ENCODE measurements around the gene SEC14L1. TPM values are rescaled to one million over a fixed set of nuclear protein-coding genes. Genes with fewer than 3 reads are reported as not detected.

SEC14L1 gene
- total RNA-seq, 1 experiment from 2014 or later, result 50.6 TPM

DNA sequence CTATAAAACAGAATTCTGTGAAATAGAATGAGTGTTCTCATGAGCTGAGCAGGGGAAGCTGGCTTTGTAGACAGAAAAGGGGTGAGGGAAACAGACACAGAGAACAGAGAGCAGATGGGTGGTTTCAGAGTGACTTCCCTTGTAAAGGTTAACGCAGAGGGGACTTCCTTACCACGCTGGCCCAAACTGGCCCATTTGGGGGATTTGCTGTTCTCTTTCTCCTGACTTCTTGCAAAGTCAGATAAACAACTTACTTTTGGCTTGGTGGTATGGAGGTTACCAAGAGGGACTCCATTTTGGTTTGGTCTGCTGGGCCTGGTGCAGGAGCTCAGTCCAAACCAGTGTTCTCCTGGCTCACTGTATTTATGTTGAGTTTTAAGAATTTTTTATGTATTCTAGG, 48.4 kb downstream of the SEC14L1 start:
- H3K4me3 Mint-ChIP-seq (ENCODE audit: low read depth, unreplicated experiment), result no peak overlapping the region
- H3K27me3 Mint-ChIP-seq (ENCODE audit: unreplicated experiment), result no peaks in the 10 kb centered on the region
- BruUV-seq (replicated peaks), result no TSS peak
- TF ChIP-seq, protein P1, sequence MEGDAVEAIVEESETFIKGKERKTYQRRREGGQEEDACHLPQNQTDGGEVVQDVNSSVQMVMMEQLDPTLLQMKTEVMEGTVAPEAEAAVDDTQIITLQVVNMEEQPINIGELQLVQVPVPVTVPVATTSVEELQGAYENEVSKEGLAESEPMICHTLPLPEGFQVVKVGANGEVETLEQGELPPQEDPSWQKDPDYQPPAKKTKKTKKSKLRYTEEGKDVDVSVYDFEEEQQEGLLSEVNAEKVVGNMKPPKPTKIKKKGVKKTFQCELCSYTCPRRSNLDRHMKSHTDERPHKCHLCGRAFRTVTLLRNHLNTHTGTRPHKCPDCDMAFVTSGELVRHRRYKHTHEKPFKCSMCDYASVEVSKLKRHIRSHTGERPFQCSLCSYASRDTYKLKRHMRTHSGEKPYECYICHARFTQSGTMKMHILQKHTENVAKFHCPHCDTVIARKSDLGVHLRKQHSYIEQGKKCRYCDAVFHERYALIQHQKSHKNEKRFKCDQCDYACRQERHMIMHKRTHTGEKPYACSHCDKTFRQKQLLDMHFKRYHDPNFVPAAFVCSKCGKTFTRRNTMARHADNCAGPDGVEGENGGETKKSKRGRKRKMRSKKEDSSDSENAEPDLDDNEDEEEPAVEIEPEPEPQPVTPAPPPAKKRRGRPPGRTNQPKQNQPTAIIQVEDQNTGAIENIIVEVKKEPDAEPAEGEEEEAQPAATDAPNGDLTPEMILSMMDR (IDR thresholded peaks at IDR 0.05; ENCODE audit: unreplicated experiment), result no peak
- no peaks in the 10 kb centered on the region for H3K9me3 Mint-ChIP-seq (ENCODE audit: low read depth, unreplicated experiment)
- CTCF ChIA-PET, result no interaction called here
- no peak for DNase-seq
- no peaks in the 10 kb centered on the region for H3K4me1 Mint-ChIP-seq (ENCODE audit: low read depth, unreplicated experiment)
- H3K36me3 Mint-ChIP-seq (ENCODE audit: insufficient read depth, unreplicated experiment), result peaks cover 25% of the 10 kb centered on the region
- no peak overlapping the region for H3K27ac Mint-ChIP-seq (ENCODE audit: unreplicated experiment)
- intact Hi-C loops (cut with micrococcal nuclease; ENCODE audit: unreplicated experiment), result no loop called here

DNA sequence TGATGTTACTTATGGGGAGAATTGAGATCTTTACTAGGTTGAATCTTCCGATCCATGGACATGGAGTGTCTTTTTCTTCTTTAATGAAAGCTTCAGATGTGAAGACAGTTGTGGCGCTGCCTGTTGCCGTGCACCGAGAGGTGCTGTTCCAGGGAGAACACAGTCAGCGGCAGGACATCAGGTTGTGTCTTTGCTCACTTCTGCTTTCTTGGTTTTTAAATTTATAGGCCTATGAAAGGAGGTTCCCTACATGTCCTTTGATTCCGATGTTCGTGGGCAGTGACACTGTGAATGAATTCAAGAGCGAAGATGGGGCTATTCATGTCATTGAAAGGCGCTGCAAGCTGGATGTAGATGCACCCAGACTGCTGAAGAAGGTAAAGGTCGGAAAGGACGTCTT, 49.8 kb downstream of the SEC14L1 start:
- H3K4me1 Mint-ChIP-seq (ENCODE audit: low read depth, unreplicated experiment), result no peaks in the 10 kb centered on the region
- TF ChIP-seq, protein P1 (IDR thresholded peaks at IDR 0.05; ENCODE audit: unreplicated experiment), result no peak
- intact Hi-C loops (cut with micrococcal nuclease; ENCODE audit: unreplicated experiment), result no loop called here
- no TSS peak for BruUV-seq (replicated peaks)
- no peak for DNase-seq
- H3K36me3 Mint-ChIP-seq (ENCODE audit: insufficient read depth, unreplicated experiment), result peaks cover 27% of the 10 kb centered on the region
- no peaks in the 10 kb centered on the region for H3K9me3 Mint-ChIP-seq (ENCODE audit: low read depth, unreplicated experiment)
- no peak overlapping the region for H3K4me3 Mint-ChIP-seq (ENCODE audit: low read depth, unreplicated experiment)
- no peak overlapping the region for H3K27ac Mint-ChIP-seq (ENCODE audit: unreplicated experiment)
- no peaks in the 10 kb centered on the region for H3K27me3 Mint-ChIP-seq (ENCODE audit: unreplicated experiment)
- CTCF ChIA-PET, result no interaction called here

DNA sequence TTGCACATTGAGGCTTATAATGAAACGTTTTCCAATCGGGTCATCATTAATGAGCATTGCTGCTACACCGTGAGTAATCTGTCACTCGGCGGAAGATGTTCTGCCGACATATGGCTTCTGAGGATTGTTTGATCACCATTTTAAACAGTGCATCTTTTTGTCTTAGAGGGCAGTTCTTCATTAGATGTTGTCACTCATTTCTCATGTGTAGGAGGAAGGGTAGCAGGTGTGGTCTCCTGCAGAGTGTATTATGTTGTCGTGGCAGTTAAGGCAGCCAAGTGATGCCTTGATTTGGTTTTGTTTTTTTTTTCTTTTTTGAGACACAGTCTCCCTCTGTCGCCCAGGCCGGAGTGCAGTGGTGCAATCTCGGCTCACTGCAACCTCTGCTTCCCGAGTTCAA, 50.5 kb downstream of the SEC14L1 start:
- no peak for DNase-seq
- no peak overlapping the region for H3K4me3 Mint-ChIP-seq (ENCODE audit: low read depth, unreplicated experiment)
- TF ChIP-seq, protein P1 (IDR thresholded peaks at IDR 0.05; ENCODE audit: unreplicated experiment), result no peak
- intact Hi-C loops (cut with micrococcal nuclease; ENCODE audit: unreplicated experiment), result no loop called here
- H3K36me3 Mint-ChIP-seq (ENCODE audit: insufficient read depth, unreplicated experiment), result peaks cover 31% of the 10 kb centered on the region
- no peaks in the 10 kb centered on the region for H3K4me1 Mint-ChIP-seq (ENCODE audit: low read depth, unreplicated experiment)
- no peaks in the 10 kb centered on the region for H3K9me3 Mint-ChIP-seq (ENCODE audit: low read depth, unreplicated experiment)
- no peaks in the 10 kb centered on the region for H3K27me3 Mint-ChIP-seq (ENCODE audit: unreplicated experiment)
- CTCF ChIA-PET, result no interaction called here
- no TSS peak for BruUV-seq (replicated peaks)
- no peak overlapping the region for H3K27ac Mint-ChIP-seq (ENCODE audit: unreplicated experiment)

DNA sequence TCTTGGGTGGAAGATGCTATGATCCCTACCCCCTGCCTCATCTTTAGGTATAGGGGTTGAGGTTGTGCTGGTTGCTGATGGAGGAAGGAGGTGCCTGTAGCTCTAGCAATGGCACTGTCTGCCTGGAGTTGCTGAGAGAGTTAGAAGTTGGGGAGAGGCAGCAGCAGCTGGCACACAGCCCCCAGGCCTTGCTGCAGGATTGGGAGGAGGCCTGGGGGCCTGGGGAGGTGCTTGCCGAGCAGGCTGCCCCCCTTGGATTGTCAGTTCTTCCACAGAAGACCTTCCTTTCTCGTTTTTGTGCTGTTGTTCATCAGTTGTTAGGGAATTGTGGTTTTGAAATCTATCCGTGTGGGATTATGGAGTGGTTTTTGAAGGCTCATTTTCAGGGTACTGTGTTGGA, 52.9 kb downstream of the SEC14L1 start:
- H3K36me3 Mint-ChIP-seq (ENCODE audit: insufficient read depth, unreplicated experiment), result peaks cover 37% of the 10 kb centered on the region
- no peak overlapping the region for H3K27ac Mint-ChIP-seq (ENCODE audit: unreplicated experiment)
- DNase-seq, result no peak

More for the DNA sequence above, 52.9 kb downstream of the SEC14L1 start:
- Mint-ChIP-seq H3K4me1 (ENCODE audit: low read depth, unreplicated experiment) (no peaks in the 10 kb centered on the region), H3K27me3 (ENCODE audit: unreplicated experiment) (no peaks in the 10 kb centered on the region), H3K9me3 (ENCODE audit: low read depth, unreplicated experiment) (no peaks in the 10 kb centered on the region), H3K4me3 (ENCODE audit: low read depth, unreplicated experiment) (no peak overlapping the region)
- intact Hi-C loops (cut with micrococcal nuclease; ENCODE audit: unreplicated experiment), result no loop called here
- TF ChIP-seq, protein P1 (IDR thresholded peaks at IDR 0.05; ENCODE audit: unreplicated experiment), result no peak
- CTCF ChIA-PET, result no interaction called here
- BruUV-seq (replicated peaks), result no TSS peak
